GM12878 (cell line): ENCODE results near the gene PMAIP1. TPM values are rescaled to one million over a fixed set of nuclear protein-coding genes. Genes with fewer than 3 reads are reported as not detected.

Experiments used
- ATAC-seq: fragments of 200-7000 bp; cut with Tn5 transposase; 3 replicates; pipeline ENCODE4 v1.9.1; 2020; ENCODE audit warnings: mild to moderate bottlenecking, moderate library complexity
- BruUV-seq: library from RNA; stranded (reverse); fragments of 400-500 nt; replicated peaks from 2 replicates; lab custom pipeline; 2021; lab: Mats Ljungman, UMichigan
- CTCF ChIA-PET: fragments of 300-600 bp; sonication (Branson Sonifier 250); formaldehyde crosslinking; extraction: SDS; loops from one replicate; lab custom pipeline; 2021; ENCODE audit warnings: inconsistent platforms; lab: Yijun Ruan, JAX
- POLR2A ChIA-PET: fragments of 350-600 bp; formaldehyde crosslinking; extraction: SDS; loops from one replicate; lab custom pipeline; 2021; ENCODE audit warnings: inconsistent platforms; lab: Charles Lee
- RAD21 ChIA-PET: fragments of 300-600 bp; sonication (Branson Sonifier 250); formaldehyde crosslinking; loops from one replicate; lab custom pipeline; 2023; ENCODE audit warnings: antibody characterized with exemption; ENCODE audit not compliant: unreplicated experiment; lab: Charles Lee
- SMC1A ChIA-PET: fragments of 300-600 bp; sonication (Branson Sonifier 250); formaldehyde crosslinking; loops from one replicate; lab custom pipeline; 2023; ENCODE audit not compliant: unreplicated experiment, uncharacterized antibody; lab: Charles Lee
- DNase-seq: peaks from one replicate; pipeline ENCODE4 v3.0.0-alpha.2; 2011; ENCODE audit warnings: low read depth, low spot score
- FAIRE-seq: peaks from 3 replicates; lab custom pipeline; 2011; peaks lifted over from hg19 to GRCh38; lab: Jason Lieb, UNC
- H2AFZ ChIP-seq: 2 replicates; pipeline ENCODE4 v1.6.0; 2011; ENCODE audit warnings: low read depth, low read length, control low read depth; ENCODE audit not compliant: control insufficient read depth
- H3K27ac ChIP-seq: 2 replicates; pipeline ENCODE4 v1.5.1; 2011; ENCODE audit warnings: control low read depth; ENCODE audit not compliant: control insufficient read depth, insufficient read depth
- H3K27me3 ChIP-seq, 2 experiments: replicated peaks in 1 of 2; 2 replicates each; pipeline versions ENCODE4 v1.6.0 to v1.6.1; 2011; ENCODE audit warnings: low read length in 1 of 2; ENCODE audit not compliant: control insufficient read depth in 2 of 2, insufficient read depth in 2 of 2
- H3K36me3 ChIP-seq, 2 experiments: 2 replicates each; pipeline ENCODE4 v1.5.1; 2011; ENCODE audit warnings: low read length in 1 of 2; ENCODE audit not compliant: control insufficient read depth in 2 of 2, insufficient read depth in 2 of 2
- H3K4me1 ChIP-seq: 2 replicates; pipeline ENCODE4 v1.6.1; 2011; ENCODE audit warnings: mild to moderate bottlenecking, low read length, moderate library complexity, mixed read lengths; ENCODE audit not compliant: control insufficient read depth, insufficient read depth
- H3K4me2 ChIP-seq: 2 replicates; pipeline ENCODE4 v1.6.0; 2011; ENCODE audit warnings: control low read depth; ENCODE audit not compliant: control insufficient read depth, insufficient read depth
- H3K4me3 ChIP-seq: fragments of 200-600 bp; sonication (generic); 2 replicates; pipeline ENCODE4 v1.5.1; 2016
- H3K79me2 ChIP-seq: 2 replicates; pipeline ENCODE4 v1.6.0; 2011; ENCODE audit warnings: low read length; ENCODE audit not compliant: control insufficient read depth, insufficient read depth
- H3K9ac ChIP-seq: 2 replicates; pipeline ENCODE4 v1.8.0; 2011; ENCODE audit warnings: low read length, control low read depth, mixed read lengths; ENCODE audit not compliant: control insufficient read depth, insufficient read depth
- H3K9me3 ChIP-seq: replicated peaks from 3 replicates; pipeline ENCODE4 v1.5.1; 2011; ENCODE audit warnings: mild to moderate bottlenecking, low read length; ENCODE audit not compliant: control insufficient read depth, insufficient read depth
- H4K20me1 ChIP-seq: 2 replicates; pipeline ENCODE4 v1.6.0; 2011; ENCODE audit not compliant: control insufficient read depth, insufficient read depth
- FOS ChIP-seq: IDR thresholded peaks from 3 replicates; pipeline ENCODE4 v1.6.1; 2011; ENCODE audit warnings: borderline replicate concordance; ENCODE audit not compliant: insufficient read length; ENCODE audit errors: extremely low read depth
- HCFC1 ChIP-seq: fragments of 150-350 bp; IDR thresholded peaks from 2 replicates; pipeline ENCODE4 v1.6.1; 2014; ENCODE audit warnings: low read length
- IRF4 ChIP-seq: IDR thresholded peaks from 2 replicates; pipeline ENCODE4 v1.6.1; 2011; ENCODE audit warnings: low read depth, low read length
- JUNB ChIP-seq: IDR thresholded peaks from 2 replicates; pipeline ENCODE4 v1.6.1; 2016; ENCODE audit warnings: antibody characterized with exemption, mild to moderate bottlenecking
- NFYB ChIP-seq: IDR thresholded peaks from 2 replicates; pipeline ENCODE4 v1.6.1; 2011; ENCODE audit warnings: low read depth, mild to moderate bottlenecking, low read length, improper control_type of control experiment, moderate library complexity; ENCODE audit not compliant: insufficient read depth
- RAD51 ChIP-seq: fragments of 450-650 bp; IDR thresholded peaks from 2 replicates; pipeline ENCODE4 v1.6.1; 2016; ENCODE audit warnings: moderate library complexity, mild to moderate bottlenecking, inconsistent platforms
- RBBP5 ChIP-seq: fragments of 200-600 bp; sonication (generic); conservative IDR thresholded peaks from 2 replicates; pipeline ENCODE4 v1.6.1; 2016
- SRF ChIP-seq, 2 experiments: IDR thresholded peaks; 2 replicates each; pipeline ENCODE4 v1.6.1; 2011; ENCODE audit warnings: low read depth in 2 of 2, low read length in 2 of 2, mild to moderate bottlenecking in 1 of 2, moderate library complexity in 1 of 2
- STAT1 ChIP-seq: fragments of 450-650 bp; conservative IDR thresholded peaks from 2 replicates; pipeline ENCODE4 v1.6.1; 2014; ENCODE audit warnings: antibody characterized with exemption, mild to moderate bottlenecking
- TCF12 ChIP-seq: IDR thresholded peaks from 2 replicates; pipeline ENCODE4 v1.6.1; 2011; ENCODE audit warnings: low read depth, mild to moderate bottlenecking, low read length
- ZSCAN29 ChIP-seq: fragments of 450-650 bp; IDR thresholded peaks from 2 replicates; pipeline ENCODE4 v1.6.1; 2017; ENCODE audit warnings: mild to moderate bottlenecking, moderate library complexity
- WGBS: methylation state at CpG from one replicate; pipeline ENCODE4 v1.1.6; 2016; ENCODE audit warnings: low lambda C conversion rate; ENCODE audit not compliant: insufficient replicate concordance, insufficient coverage; ENCODE audit errors: missing lambda C conversion rate; 5-methylcytosine and 5-hydroxymethylcytosine counted together
- in situ Hi-C: fragments of 300-500 bp; cut with MboI; formaldehyde crosslinking; loops from 9 replicates; pipeline ENCODE4 v1.14.3; 2018; ENCODE audit warnings: mixed read lengths
- intact Hi-C: fragments of 100-400 bp; cut with micrococcal nuclease; formaldehyde crosslinking; loops from one replicate; pipeline ENCODE4 v1.14.2; 2022; ENCODE audit not compliant: unreplicated experiment
- polyA plus RNA-seq, 11 experiments: library from polyadenylated mRNA; depleted of rRNA in 4 of 11; unstranded in 6 of 11; stranded (reverse) in 5 of 11; fragments of >200 nt; fragmentation: Nextera tagmentation in 4 of 11; fragmentation: Illumina TruSeq in 1 of 11; extraction: Ambion mirVana in 4 of 11; extraction: Trizol in 1 of 11; gene quantifications; 1 replicate in 1 of 11; 2 replicates in 10 of 11; pipeline versions ENCODE4 v1.2.1 to v1.2.3, GENCODE V29; 2011 to 2016; ENCODE audit warnings: inconsistent platforms in 2 of 11, missing spikeins in 2 of 11, low read depth in 1 of 11
- total RNA-seq, 4 experiments: library from RNA; depleted of rRNA in 3 of 4; stranded (reverse); fragments of >200 nt in 3 of 4; fragmentation: Illumina TruSeq in 1 of 4; extraction: Trizol in 1 of 4; gene quantifications; 2 replicates each; pipeline versions ENCODE4 v1.2.1 to v1.2.3, GENCODE V29; 2013 to 2021
- TF ChIP-seq, protein P1 (sequence below): fragments of 450-650 bp; IDR thresholded peaks from 2 replicates; pipeline ENCODE4 v1.6.1; 2017; ENCODE audit warnings: borderline replicate concordance

PMAIP1 gene
- total and polyA plus RNA-seq, 10 of the 15 experiments (the other 5 are each of a cell fraction or from before 2014, with no cell fraction given): 74.0 to 219 (median 112) TPM

GRCh38 chr18:59870623-59871130, 29.1 kb upstream of the PMAIP1 start (continued):
- TF ChIP-seq IRF4 (no peak), TCF12 (no peak), FOS (no peak)

DNA sequence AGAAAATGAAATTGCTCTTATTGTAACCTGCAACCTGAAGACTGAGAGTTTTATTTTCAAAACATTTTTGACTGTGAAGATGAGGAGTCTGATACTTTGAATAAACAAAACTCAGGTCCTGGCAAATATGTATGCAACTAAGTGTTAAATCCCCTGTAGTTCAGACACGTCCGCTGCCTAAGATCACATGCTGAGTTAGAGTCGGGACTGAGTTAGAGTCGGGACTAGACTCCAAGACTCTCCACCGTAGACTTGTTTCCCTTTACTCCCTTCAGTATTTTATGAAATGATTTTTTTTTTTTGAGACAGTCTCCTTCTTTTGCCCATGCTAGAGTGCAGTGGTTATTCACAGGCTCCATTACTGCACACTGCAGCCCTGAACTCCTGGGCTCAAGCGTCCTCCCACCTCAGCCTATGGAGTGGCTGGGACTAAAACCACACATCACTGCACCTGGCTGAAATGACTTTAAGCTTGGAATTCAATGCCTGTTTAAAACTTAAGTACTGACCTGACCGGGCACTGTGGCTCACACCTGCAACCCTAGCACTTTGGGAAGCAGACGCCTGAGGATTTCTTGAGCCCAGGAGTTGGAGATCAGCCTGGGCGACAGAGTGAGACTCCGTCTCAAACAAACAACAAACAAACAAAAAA, 28.0 kb upstream of the PMAIP1 start:
- ChIA-PET POLR2A (interaction anchor here (0.6 to 3.1 kb wide), 6 partner anchors 10 to 52 kb away, joined by 3 to 17 read pairs (median 6); partner anchors contain the start of gene PMAIP1), CTCF (interaction anchor here (0.7 to 3.0 kb wide), 4 partner anchors 11 to 107 kb away, joined by 3 to 10 read pairs (median 4); no protein-coding TSS in a partner anchor), SMC1A (interaction anchor here (0.7 to 4.9 kb wide), 13 partner anchors 10 to 221 kb away, joined by 3 to 30 read pairs (median 10); partner anchors contain the start of gene PMAIP1), RAD21 (interaction anchor here (0.6 to 6.5 kb wide), 7 partner anchors 12 to 36 kb away, joined by 3 to 45 read pairs (median 10); partner anchors contain the start of gene PMAIP1)
- TF ChIP-seq RBBP5 (no peak), ZSCAN29 (no peak), SRF (IDR thresholded peaks at IDR 0.05; ENCODE audit: low read depth in 2 of 2, low read length in 2 of 2) (no peak), NFYB (no peak), JUNB (no peak), STAT1 (no peak), HCFC1 (no peak), RAD51 (no peak)
- TF ChIP-seq, protein P1, sequence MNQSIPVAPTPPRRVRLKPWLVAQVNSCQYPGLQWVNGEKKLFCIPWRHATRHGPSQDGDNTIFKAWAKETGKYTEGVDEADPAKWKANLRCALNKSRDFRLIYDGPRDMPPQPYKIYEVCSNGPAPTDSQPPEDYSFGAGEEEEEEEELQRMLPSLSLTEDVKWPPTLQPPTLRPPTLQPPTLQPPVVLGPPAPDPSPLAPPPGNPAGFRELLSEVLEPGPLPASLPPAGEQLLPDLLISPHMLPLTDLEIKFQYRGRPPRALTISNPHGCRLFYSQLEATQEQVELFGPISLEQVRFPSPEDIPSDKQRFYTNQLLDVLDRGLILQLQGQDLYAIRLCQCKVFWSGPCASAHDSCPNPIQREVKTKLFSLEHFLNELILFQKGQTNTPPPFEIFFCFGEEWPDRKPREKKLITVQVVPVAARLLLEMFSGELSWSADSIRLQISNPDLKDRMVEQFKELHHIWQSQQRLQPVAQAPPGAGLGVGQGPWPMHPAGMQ: no peak
- no peak overlapping the region for H3K4me3 ChIP-seq
- ATAC-seq (no peak), DNase-seq (no peak), FAIRE-seq (no peak)
- peak overlapping the region; percentile 13; the same call in 1 of the 2 replicates for H3K27ac ChIP-seq
- H3K36me3 ChIP-seq: no peaks in the 10 kb centered on the region
- intact Hi-C loops: no loop called here
- H3K9me3 ChIP-seq: no peaks in the 10 kb centered on the region
- H2AFZ ChIP-seq: no peak overlapping the region
- H3K27me3 ChIP-seq: no peaks in the 10 kb centered on the region
- H3K4me1 ChIP-seq: peaks cover 44% of the 10 kb centered on the region
- no peak overlapping the region for H3K9ac ChIP-seq
- H3K4me2 ChIP-seq: peak overlapping the region; percentile 15; the same call in 1 of the 2 replicates
- in situ Hi-C loops: no loop called here
- no peaks in the 10 kb centered on the region for H3K79me2 ChIP-seq
- 81% methylated on average over 10 of the region's 10 CpGs for WGBS
- no TSS peak for BruUV-seq
- H4K20me1 ChIP-seq: no peaks in the 10 kb centered on the region
